GM15510 (cell line): ENCODE results near the gene CXCL14.

ENCODE experiments used
- POLR2A ChIP-seq: IDR thresholded peaks from 3 replicates; pipeline ENCODE4 v1.6.1; 2011; ENCODE audit warnings: borderline replicate concordance; ENCODE audit not compliant: insufficient read length; ENCODE audit errors: extremely low read depth

CXCL14 gene

GRCh38 chr5:135578685-135579341 is at the start of gene CXCL14:
CXCL14 (minus strand) TSS chr5:135578991; CDS start chr5:135578778, 213 bp downstream.
- TF ChIP-seq POLR2A: no peak

GRCh38 chr5:135626636-135627035 is 47.8 kb upstream of the CXCL14 start:
- no peak for TF ChIP-seq POLR2A

- TF ChIP-seq POLR2A: no peak
Observed at GRCh38 chr5:135625961-135626360, 47.2 kb upstream of the CXCL14 start.

- TF ChIP-seq POLR2A: no peak
Observed at GRCh38 chr5:135625486-135625885, 46.7 kb upstream of the CXCL14 start.

GRCh38 chr5:135625061-135625460 is 46.3 kb upstream of the CXCL14 start:
- no peak for TF ChIP-seq POLR2A

GRCh38 chr5:135623186-135623715 is 44.5 kb upstream of the CXCL14 start:
- TF ChIP-seq POLR2A: no peak

- TF ChIP-seq POLR2A: no peak
Observed at GRCh38 chr5:135615581-135616260, 36.9 kb upstream of the CXCL14 start.

GRCh38 chr5:135615171-135615570 is 36.4 kb upstream of the CXCL14 start:
- no peak for TF ChIP-seq POLR2A

- TF ChIP-seq POLR2A: no peak
Observed at GRCh38 chr5:135609981-135610380, 31.2 kb upstream of the CXCL14 start.

- no peak for TF ChIP-seq POLR2A
Observed at GRCh38 chr5:135608761-135609443, 30.1 kb upstream of the CXCL14 start.

- TF ChIP-seq POLR2A: no peak
Observed at GRCh38 chr5:135608361-135608760, 29.6 kb upstream of the CXCL14 start.

- TF ChIP-seq POLR2A: no peak
Observed at GRCh38 chr5:135606431-135606830, 27.6 kb upstream of the CXCL14 start.

GRCh38 chr5:135605221-135605620 is 26.4 kb upstream of the CXCL14 start:
- no peak for TF ChIP-seq POLR2A

GRCh38 chr5:135604056-135604455 is 25.3 kb upstream of the CXCL14 start:
- TF ChIP-seq POLR2A: no peak
